Measurements from ENCODE around the gene NBPF11. TPM values are rescaled to one million over a fixed set of nuclear protein-coding genes. Genes with fewer than 3 reads are reported as not detected.
"Not testable (repeated sequence)": the region's sequence is repeated elsewhere in the genome, so short reads cannot be mapped to it uniquely, and the experiment has no call there.

NBPF11 gene, protein sequence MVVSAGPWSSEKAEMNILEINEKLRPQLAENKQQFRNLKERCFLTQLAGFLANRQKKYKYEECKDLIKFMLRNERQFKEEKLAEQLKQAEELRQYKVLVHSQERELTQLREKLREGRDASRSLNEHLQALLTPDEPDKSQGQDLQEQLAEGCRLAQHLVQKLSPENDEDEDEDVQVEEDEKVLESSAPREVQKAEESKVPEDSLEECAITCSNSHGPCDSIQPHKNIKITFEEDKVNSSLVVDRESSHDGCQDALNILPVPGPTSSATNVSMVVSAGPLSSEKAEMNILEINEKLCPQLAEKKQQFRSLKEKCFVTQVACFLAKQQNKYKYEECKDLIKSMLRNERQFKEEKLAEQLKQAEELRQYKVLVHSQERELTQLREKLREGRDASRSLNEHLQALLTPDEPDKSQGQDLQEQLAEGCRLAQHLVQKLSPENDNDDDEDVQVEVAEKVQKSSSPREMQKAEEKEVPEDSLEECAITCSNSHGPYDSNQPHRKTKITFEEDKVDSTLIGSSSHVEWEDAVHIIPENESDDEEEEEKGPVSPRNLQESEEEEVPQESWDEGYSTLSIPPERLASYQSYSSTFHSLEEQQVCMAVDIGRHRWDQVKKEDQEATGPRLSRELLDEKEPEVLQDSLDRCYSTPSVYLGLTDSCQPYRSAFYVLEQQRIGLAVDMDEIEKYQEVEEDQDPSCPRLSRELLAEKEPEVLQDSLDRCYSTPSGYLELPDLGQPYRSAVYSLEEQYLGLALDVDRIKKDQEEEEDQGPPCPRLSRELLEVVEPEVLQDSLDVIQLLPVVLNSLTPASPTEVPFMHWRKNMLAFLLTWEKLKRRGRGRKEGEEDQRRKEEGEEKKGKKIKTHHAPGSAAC
- polyA plus RNA-seq (2011; rRNA removed), result 12.1 and 13.8 TPM in 2 replicates
- 3.6 and 4.1 TPM in 2 replicates for polyA plus RNA-seq (2012; cell fraction: cytosol; rRNA removed)
- 11.4 and 16.2 TPM in 2 replicates for polyA plus RNA-seq (2012; cell fraction: nucleus; rRNA removed)
- 5.6 to 6.5 TPM (median 5.8 TPM) in 3 replicates for polyA plus RNA-seq (2017; fragmentation: RNase III; extraction: RNeasy Plus Mini Kit Qiagen cat#74134 plus additional on column Dnase treatment)
- 4.8 and 5.9 TPM in 2 replicates for polyA minus RNA-seq (2011; rRNA and poly(A)+ RNA removed)

GRCh38 chr1:148151911-148152656 is at the start of gene NBPF11:
Gene NBPF11 (minus strand): TSS chr1:148152281. CDS start chr1:148127003, 25,278 bp downstream.
- POLR2A ChIA-PET, result interaction anchor here (1.2 to 2.4 kb wide), 2 partner anchors 111 to 182 kb away, joined by 7 to 9 read pairs; no protein-coding TSS in a partner anchor
- FAIRE-seq, CTCF ChIA-PET, H3K9me3 ChIP-seq, H3K4me1 ChIP-seq: not testable (repeated sequence)
- DNase-seq (ENCODE audit: low read depth in 1 of 2, low spot score in 1 of 2), result peak in 1 of 2 experiments; percentile 88
- Histone ChIP-seq H3K27ac (peak within 1 kb of the TSS; percentile 71 to 95), H3K4me2 (peak within 1 kb of the TSS; percentile 80), H3K4me3 (peak within 1 kb of the TSS; percentile 53)
- peak; percentile 99 for ATAC-seq
- under 1% methylated on average over 45 of the region's 45 CpGs for WGBS (ENCODE audit: missing lambda C conversion rate)
- TF ChIP-seq REST (IDR thresholded peaks at IDR 0.05), result peak; percentile 70
- TF ChIP-seq JUN (IDR thresholded peaks at IDR 0.05), result peak in 1 of 2 experiments; percentile 62; a peak in 3 of 5 replicates
- peak; percentile 39; the same call in 1 of the 2 replicates for TF ChIP-seq E2F6 (IDR thresholded peaks at IDR 0.05; ENCODE audit: borderline replicate concordance, low read depth)
- TF ChIP-seq PHF8 (IDR thresholded peaks at IDR 0.05; ENCODE audit: borderline replicate concordance, low read depth), result peak; percentile 60
- 0 out of 2 replicates have a peak, but pooled peaks have one; percentile 27 for TF ChIP-seq POLR2A (IDR thresholded peaks at IDR 0.05; ENCODE audit: low read length)
- TF ChIP-seq CHD2 (IDR thresholded peaks at IDR 0.05; ENCODE audit: low read length, partially characterized antibody), result peak; percentile 60
- peak; percentile 58; the same call in 1 of the 2 replicates for TF ChIP-seq MAX (IDR thresholded peaks at IDR 0.05)

DNA sequence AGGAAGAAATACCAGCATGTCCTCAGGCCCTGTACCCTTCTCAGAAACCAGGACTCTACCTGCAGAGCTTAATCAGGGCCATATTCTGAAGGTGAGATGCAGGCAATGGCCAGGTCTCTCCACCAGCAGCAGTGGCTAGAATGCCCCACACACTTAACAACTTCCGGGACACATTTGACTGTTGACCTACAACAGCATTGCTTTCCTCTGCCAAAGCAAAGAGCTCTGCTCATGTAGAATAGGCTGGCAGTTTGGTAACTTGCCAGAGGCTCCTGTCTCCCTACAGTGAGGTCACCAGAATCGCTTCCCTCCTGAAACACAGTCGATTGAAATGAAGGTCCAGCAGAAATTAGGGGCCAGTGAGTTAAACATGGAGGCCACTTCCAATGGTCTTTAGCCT is 45.3 kb upstream of the NBPF11 start:
- H3K27ac ChIP-seq; H3K9me3 ChIP-seq; POLR2A ChIA-PET; DNase-seq (ENCODE audit: low read depth in 1 of 2, low spot score in 1 of 2); H3K4me2 ChIP-seq; H3K4me1 ChIP-seq; H3K4me3 ChIP-seq; CTCF ChIA-PET; FAIRE-seq: not testable (repeated sequence)
- 0 out of 6 replicates have a peak, but pooled peaks of 1 of the 2 experiments have one; percentile 28 for ATAC-seq
- no CpG with 5 or more reads among the region's 3 CpGs for WGBS (ENCODE audit: missing lambda C conversion rate)

DNA sequence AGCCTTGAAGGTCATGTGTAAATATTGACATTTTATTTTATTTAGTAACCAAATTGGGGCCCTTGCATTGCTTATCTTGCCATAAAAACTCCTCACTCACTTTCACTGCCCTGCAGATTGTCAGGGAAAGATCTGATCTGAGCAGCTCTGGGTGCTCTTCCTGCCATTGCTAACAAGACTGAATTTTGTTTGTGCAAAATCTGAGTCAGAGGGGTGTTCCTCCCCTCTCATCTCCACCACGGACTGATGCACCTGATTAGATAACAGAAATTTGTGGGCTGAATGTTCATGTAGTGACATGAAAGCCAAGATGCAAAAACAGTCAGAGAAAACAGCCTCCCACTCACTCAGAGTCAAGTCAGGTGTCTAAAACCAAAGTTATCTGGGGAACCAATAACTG is 44.9 kb upstream of the NBPF11 start:
- H3K4me3 ChIP-seq; POLR2A ChIA-PET; H3K4me2 ChIP-seq; H3K27ac ChIP-seq; FAIRE-seq; CTCF ChIA-PET; H3K4me1 ChIP-seq; H3K9me3 ChIP-seq; DNase-seq (ENCODE audit: low read depth in 1 of 2, low spot score in 1 of 2); ATAC-seq: not testable (repeated sequence)
- WGBS (ENCODE audit: missing lambda C conversion rate), result no CpG with 5 or more reads among the region's 1 CpG

DNA sequence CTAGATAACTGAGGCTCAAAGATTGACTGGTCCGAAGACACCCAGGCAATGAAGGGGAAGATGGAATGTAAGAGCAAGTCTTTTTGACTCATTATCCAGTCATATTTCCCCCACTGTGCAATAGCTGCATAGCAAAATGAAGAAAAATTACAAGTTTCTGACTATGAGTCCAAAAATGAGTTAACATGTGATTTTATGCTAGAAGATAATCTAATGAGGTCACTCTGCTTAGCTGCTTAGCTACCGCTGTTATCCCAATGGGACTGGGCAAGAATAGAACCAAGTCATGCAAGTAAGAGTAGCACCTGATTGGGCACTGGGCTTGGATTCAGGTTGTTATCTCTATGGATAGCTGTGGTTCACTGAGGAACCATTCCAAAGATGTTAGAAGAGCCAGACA is 43.0 kb upstream of the NBPF11 start:
- ATAC-seq; FAIRE-seq; H3K4me3 ChIP-seq; H3K9me3 ChIP-seq; H3K4me2 ChIP-seq; POLR2A ChIA-PET; CTCF ChIA-PET; H3K27ac ChIP-seq; DNase-seq (ENCODE audit: low read depth in 1 of 2, low spot score in 1 of 2); H3K4me1 ChIP-seq: not testable (repeated sequence)
- WGBS (ENCODE audit: missing lambda C conversion rate), result 70% methylated on average over 1 of the region's 2 CpGs

- DNase-seq (ENCODE audit: low read depth in 1 of 2, low spot score in 1 of 2); H3K27ac ChIP-seq; POLR2A ChIA-PET; ATAC-seq; FAIRE-seq; H3K4me2 ChIP-seq; H3K4me1 ChIP-seq; H3K4me3 ChIP-seq; CTCF ChIA-PET; H3K9me3 ChIP-seq: not testable (repeated sequence)
Observed at GRCh38 chr1:148188768-148189167, 36.7 kb upstream of the NBPF11 start.

DNA sequence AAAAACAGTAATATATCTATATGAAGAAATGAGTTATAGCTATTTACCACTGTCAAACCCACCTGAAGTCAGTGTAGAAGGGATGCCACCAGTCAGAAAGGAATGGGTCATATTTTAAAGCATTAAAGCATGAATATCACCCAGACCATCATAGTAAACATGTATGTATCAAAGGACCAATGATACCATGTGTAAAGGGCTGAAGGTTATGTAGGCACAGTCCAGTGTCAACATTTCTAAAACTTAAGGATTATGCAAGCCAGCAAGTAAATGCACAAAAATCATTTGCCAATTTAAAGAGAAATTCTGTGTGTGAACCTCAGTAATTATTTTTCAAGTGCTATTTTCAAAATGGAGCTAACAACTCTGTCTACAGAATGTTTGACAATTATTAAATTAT is 26.6 kb upstream of the NBPF11 start:
- H3K4me1 ChIP-seq; FAIRE-seq; H3K4me2 ChIP-seq; ATAC-seq; H3K4me3 ChIP-seq; DNase-seq (ENCODE audit: low read depth in 1 of 2, low spot score in 1 of 2); CTCF ChIA-PET; H3K9me3 ChIP-seq; H3K27ac ChIP-seq; POLR2A ChIA-PET: not testable (repeated sequence)

- H3K9me3 ChIP-seq; H3K4me1 ChIP-seq; CTCF ChIA-PET; ATAC-seq; POLR2A ChIA-PET; H3K4me3 ChIP-seq; H3K4me2 ChIP-seq; H3K27ac ChIP-seq; FAIRE-seq; DNase-seq (ENCODE audit: low read depth in 1 of 2, low spot score in 1 of 2): not testable (repeated sequence)
- WGBS (ENCODE audit: missing lambda C conversion rate), result 28% methylated on average over 2 of the region's 2 CpGs
Observed at GRCh38 chr1:148175414-148175813, 23.3 kb upstream of the NBPF11 start.
